Esophagus muscularis mucosa (tissue), 4 donors: ENCODE data around the gene DLX5.

ENCODE experiments used
- CTCF ChIP-seq, 3 experiments: fragments of 200-600 bp in 2 of 3; fragments of 450-650 bp in 1 of 3; sonication (generic) in 2 of 3; IDR thresholded peaks; one replicate each; pipeline ENCODE4 v1.5.1; 2017 to 2019; ENCODE audit warnings: antibody characterized with exemption in 3 of 3, mild to moderate bottlenecking in 2 of 3, moderate library complexity in 1 of 3
- EP300 ChIP-seq: sonication (generic); formaldehyde crosslinking; IDR thresholded peaks from one replicate; pipeline ENCODE4 v1.6.1; 2017; ENCODE audit warnings: antibody characterized with exemption
- POLR2A ChIP-seq: fragments of 450-650 bp; IDR thresholded peaks from one replicate; pipeline ENCODE4 v1.6.1; 2017; ENCODE audit warnings: antibody characterized with exemption, moderate library complexity, mild to moderate bottlenecking, low read depth
- POLR2AphosphoS5 ChIP-seq, 2 donors: sonication (generic); formaldehyde crosslinking; IDR thresholded peaks; one replicate each; pipeline ENCODE4 v1.6.1; 2017; ENCODE audit warnings: antibody characterized with exemption in 2 of 2

GRCh38 chr7:97008275-97008917 lies 16.2 kb downstream of the DLX5 start:
- TF ChIP-seq CTCF (IDR thresholded peaks at IDR 0.05) (no peak), POLR2A (no peak), POLR2AphosphoS5 (IDR thresholded peaks at IDR 0.05) (no peak), EP300 (no peak)
